Breast epithelium (tissue), 4 donors: ENCODE measurements around the gene SNX11. TPM values are rescaled to one million over a fixed set of nuclear protein-coding genes. Genes with fewer than 3 reads are reported as not detected.
"Not testable (repeated sequence)": the region's sequence is repeated elsewhere in the genome, so short reads cannot be mapped to it uniquely, and the experiment has no call there.

ENCODE experiments used
- DNase-seq, 2 donors: peaks; one replicate each; pipeline ENCODE4 v3.0.0-alpha.2; 2019; ENCODE audit warnings: low spot score in 2 of 2
- H3K27ac ChIP-seq, 2 donors: fragments of 200-600 bp; sonication (generic) in 1 of 2; one replicate each; pipeline ENCODE4 v1.5.1; 2016 to 2019; ENCODE audit warnings: mild to moderate bottlenecking in 1 of 2
- H3K27me3 ChIP-seq, 2 donors: fragments of 200-600 bp; sonication (generic) in 1 of 2; one replicate each; pipeline versions ENCODE4 v1.5.1 to v1.6.0; 2017 to 2019; ENCODE audit warnings: control low read depth in 1 of 2, mild to moderate bottlenecking in 1 of 2
- H3K36me3 ChIP-seq: fragments of 200-600 bp; one replicate; pipeline ENCODE4 v1.5.1; 2019
- H3K4me1 ChIP-seq, 2 donors: fragments of 200-600 bp; sonication (generic); one replicate each; pipeline ENCODE4 v1.5.1; 2016 to 2019; ENCODE audit warnings: control low read depth in 1 of 2
- H3K4me3 ChIP-seq, 3 donors: fragments of 200-600 bp; sonication (generic); 1 replicate in 2 of 3; 2 replicates in 1 of 3; pipeline ENCODE4 v1.5.1; 2016 to 2019; ENCODE audit warnings: mild to moderate bottlenecking in 3 of 3, moderate library complexity in 2 of 3
- H3K9me3 ChIP-seq, 2 donors: fragments of 200-600 bp; sonication (generic) in 1 of 2; one replicate each; pipeline ENCODE4 v1.5.1; 2016 to 2019; ENCODE audit warnings: control low read depth in 1 of 2
- POLR2A ChIP-seq: fragments of 450-650 bp; IDR thresholded peaks from one replicate; pipeline ENCODE4 v1.6.1; 2016; ENCODE audit warnings: antibody characterized with exemption, mild to moderate bottlenecking, moderate library complexity
- POLR2AphosphoS5 ChIP-seq, 3 donors: sonication (generic); formaldehyde crosslinking; IDR thresholded peaks; one replicate each; pipeline ENCODE4 v1.6.1; 2017; ENCODE audit warnings: antibody characterized with exemption in 3 of 3
- intact Hi-C: fragments of 100-400 bp; cut with DNase I; formaldehyde crosslinking; loops from one replicate; pipeline ENCODE4 v1.15.1; 2023; ENCODE audit warnings: low total_unique reads
- total RNA-seq, 3 donors: library from RNA; depleted of rRNA; stranded (reverse); fragments of >200 nt; gene quantifications; one replicate each; pipeline ENCODE4 v1.1.0, GENCODE V29; 2016
- TF ChIP-seq, protein P1 (sequence below), 3 donors: fragments of 450-650 bp; IDR thresholded peaks; one replicate each; pipeline ENCODE4 v1.5.1; 2016 to 2017; ENCODE audit warnings: antibody characterized with exemption in 3 of 3, mild to moderate bottlenecking in 3 of 3, moderate library complexity in 3 of 3

Gene SNX11
- total RNA-seq, 3 donors from 2014 or later: 13.4 to 19.7 (median 14.2) TPM

DNA sequence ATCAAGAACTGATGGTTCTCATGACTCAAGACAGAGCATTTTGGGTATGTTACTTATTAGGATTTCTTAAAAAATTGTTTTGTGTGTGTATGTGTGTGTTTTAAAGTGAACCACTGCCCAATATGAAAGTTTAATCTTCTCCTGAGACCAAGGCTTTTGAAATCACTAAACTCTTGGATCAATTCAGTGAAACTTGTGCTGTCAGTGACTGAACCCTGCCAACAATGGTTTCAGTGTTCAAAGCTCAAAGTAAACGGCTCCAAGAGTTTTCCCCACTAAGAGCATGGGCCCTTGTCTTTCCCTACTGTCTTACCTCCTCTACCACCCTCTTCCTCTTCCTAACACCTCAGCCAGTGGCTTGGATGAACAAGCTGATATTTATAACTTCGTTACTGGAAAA, 37.4 kb upstream of the SNX11 start:
- no peaks in the 10 kb centered on the region for H3K27me3 ChIP-seq
- TF ChIP-seq, protein P1, sequence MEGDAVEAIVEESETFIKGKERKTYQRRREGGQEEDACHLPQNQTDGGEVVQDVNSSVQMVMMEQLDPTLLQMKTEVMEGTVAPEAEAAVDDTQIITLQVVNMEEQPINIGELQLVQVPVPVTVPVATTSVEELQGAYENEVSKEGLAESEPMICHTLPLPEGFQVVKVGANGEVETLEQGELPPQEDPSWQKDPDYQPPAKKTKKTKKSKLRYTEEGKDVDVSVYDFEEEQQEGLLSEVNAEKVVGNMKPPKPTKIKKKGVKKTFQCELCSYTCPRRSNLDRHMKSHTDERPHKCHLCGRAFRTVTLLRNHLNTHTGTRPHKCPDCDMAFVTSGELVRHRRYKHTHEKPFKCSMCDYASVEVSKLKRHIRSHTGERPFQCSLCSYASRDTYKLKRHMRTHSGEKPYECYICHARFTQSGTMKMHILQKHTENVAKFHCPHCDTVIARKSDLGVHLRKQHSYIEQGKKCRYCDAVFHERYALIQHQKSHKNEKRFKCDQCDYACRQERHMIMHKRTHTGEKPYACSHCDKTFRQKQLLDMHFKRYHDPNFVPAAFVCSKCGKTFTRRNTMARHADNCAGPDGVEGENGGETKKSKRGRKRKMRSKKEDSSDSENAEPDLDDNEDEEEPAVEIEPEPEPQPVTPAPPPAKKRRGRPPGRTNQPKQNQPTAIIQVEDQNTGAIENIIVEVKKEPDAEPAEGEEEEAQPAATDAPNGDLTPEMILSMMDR (IDR thresholded peaks at IDR 0.05): no peak
- TF ChIP-seq POLR2A (no peak), POLR2AphosphoS5 (IDR thresholded peaks at IDR 0.05) (no peak)
- H3K27ac ChIP-seq: no peak overlapping the region
- peaks cover 0 to 10% of the 10 kb centered on the region in 2 donors for H3K4me1 ChIP-seq
- H3K36me3 ChIP-seq: no peaks in the 10 kb centered on the region
- H3K4me3 ChIP-seq: no peak overlapping the region
- intact Hi-C loops: no loop called here
- no peak for DNase-seq
- H3K9me3 ChIP-seq: no peaks in the 10 kb centered on the region

DNA sequence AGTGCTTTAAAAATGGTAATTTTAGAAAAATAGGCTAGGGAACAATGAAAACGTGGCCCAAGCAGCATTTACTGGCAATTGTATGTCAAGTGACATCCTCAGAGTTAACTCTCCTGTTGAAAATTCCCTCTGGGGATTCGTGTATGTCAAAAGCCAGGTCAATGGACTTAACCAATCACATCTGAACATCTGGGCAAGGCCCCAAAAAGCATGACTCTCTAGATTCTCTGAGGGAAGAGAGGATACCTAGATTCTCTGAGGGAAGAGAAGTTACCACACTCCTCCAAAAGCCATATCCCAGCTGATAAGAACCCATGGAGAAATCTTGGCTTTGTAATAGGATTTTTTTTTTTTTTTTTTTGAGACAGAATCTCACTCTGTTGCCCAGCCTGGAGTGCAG, 35.9 kb upstream of the SNX11 start:
- Histone ChIP-seq H3K27me3 (no peaks in the 10 kb centered on the region), H3K36me3 (no peaks in the 10 kb centered on the region), H3K27ac (no peak overlapping the region), H3K4me3 (no peak overlapping the region), H3K9me3 (no peaks in the 10 kb centered on the region), H3K4me1 (no peaks in the 10 kb centered on the region)
- TF ChIP-seq, protein P1 (IDR thresholded peaks at IDR 0.05): no peak
- intact Hi-C loops: no loop called here
- DNase-seq: no peak

DNA sequence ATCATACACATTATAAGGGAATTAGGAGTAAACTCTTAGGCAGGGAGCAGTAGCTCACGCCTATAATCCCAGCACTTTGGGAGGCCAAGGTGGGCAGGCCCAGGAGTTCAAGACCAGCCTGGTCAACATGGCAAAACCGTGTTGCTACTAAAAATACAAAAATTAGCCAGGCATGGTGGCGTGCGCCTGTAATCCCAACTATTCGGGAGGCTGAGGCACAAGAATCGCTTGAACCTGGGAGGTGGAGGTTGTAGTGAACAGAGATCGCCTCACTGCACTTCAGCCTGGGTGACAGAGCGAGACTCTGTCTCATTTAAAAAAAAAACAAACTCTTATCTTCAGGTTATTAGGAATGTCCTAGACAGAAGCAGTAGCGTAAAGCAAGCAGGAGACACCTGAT, 34.8 kb upstream of the SNX11 start:
- H3K27me3 ChIP-seq, H3K9me3 ChIP-seq, H3K36me3 ChIP-seq, H3K4me1 ChIP-seq, H3K4me3 ChIP-seq, H3K27ac ChIP-seq, intact Hi-C loops, DNase-seq: not testable (repeated sequence)

DNA sequence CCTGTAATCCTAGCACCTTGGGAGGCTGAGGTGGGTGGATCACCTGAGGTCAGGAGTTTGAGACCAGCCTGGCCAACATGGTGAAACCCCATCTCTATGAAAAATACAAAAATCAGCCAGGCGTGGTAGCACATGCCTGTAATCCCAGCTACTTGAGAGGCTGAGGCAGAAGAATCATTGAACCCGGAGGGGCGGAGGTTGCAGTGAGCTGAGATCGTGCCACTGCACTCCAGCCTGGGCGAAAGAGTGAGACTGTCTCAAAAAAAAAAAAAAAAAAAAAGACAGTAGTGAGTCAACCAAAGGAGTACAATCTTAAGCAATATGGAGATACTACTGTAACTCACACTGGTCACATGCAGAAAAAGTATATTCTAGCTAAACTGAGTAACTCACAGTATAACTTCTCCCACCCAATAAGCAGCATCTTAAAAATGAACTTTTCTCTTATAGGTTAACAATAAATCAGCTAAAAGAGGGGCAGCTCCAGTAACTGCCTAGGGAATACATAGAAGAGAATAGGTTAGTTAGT, 33.9 kb upstream of the SNX11 start:
- H3K27me3 ChIP-seq, H3K27ac ChIP-seq, intact Hi-C loops, H3K4me3 ChIP-seq, H3K9me3 ChIP-seq, H3K4me1 ChIP-seq, DNase-seq, H3K36me3 ChIP-seq: not testable (repeated sequence)

DNA sequence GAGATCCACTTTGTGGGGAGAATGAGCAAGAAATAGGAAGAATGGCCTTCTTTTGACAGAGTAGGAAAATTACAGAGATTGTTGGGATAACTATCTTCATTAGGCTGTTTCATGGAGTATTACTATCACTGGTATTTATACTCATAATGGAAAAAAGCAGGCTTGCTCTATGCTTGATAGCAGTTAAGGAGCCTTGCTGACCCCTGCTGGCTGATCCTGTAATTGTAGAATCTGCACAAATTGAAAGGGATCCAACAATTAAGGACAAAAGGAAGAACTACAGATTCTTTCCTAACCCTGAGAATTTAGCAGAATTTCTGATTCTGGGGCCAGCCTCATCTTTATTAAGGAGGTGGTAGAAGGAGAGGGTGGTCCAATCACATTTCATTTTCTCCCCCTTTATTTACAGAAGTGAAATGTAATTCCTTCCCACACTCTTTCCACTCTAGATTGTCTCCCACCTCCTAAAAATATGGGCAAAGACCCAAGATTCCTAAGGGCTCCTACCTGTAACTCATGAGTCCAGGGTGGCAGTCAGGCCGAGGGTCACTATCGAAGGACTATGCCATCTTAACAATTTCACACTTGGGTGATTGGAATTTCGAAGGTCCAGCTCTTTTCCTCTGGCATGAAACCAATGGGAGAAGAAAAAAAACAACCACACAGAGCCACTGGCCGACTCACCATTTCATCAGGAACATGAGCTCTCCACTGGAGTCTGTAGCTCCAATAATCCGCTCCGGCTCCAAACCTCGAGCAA, 33.1 kb upstream of the SNX11 start:
- no peaks in the 10 kb centered on the region for H3K9me3 ChIP-seq
- intact Hi-C loops: no loop called here
- no peak overlapping the region for H3K4me3 ChIP-seq
- H3K27ac ChIP-seq: no peak overlapping the region
- no peak for TF ChIP-seq POLR2AphosphoS5 (IDR thresholded peaks at IDR 0.05)
- TF ChIP-seq, protein P1 (IDR thresholded peaks at IDR 0.05): peak; percentile 51 to 90 (median 90)
- no peaks in the 10 kb centered on the region for H3K36me3 ChIP-seq
- no peaks in the 10 kb centered on the region for H3K27me3 ChIP-seq
- peak; percentile 63 to 77 for DNase-seq
- no peaks in the 10 kb centered on the region for H3K4me1 ChIP-seq

DNA sequence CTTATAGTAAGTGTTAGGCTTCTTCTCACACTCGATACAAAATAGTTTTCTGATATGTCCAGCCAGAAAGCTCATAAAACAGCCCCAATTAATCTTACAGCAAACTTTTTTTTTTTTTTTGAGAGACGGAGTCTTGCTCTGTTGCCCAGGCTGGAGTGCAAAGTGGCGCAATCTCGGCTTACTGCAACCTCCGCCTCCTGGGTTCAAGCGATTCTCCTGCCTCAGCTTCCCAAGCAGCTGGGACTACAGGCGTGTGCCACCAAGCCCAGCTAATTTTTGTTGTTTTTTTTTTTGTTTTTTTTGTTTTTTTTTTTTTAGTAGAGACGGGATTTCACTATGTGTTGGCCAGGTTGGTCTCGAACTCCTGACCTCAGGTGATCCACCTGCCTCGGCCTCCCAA, 30.4 kb upstream of the SNX11 start:
- H3K27me3 ChIP-seq, H3K36me3 ChIP-seq, H3K9me3 ChIP-seq, H3K27ac ChIP-seq, H3K4me1 ChIP-seq, H3K4me3 ChIP-seq, DNase-seq: not testable (repeated sequence)
- intact Hi-C loops: loop anchor here (2.0 kb wide), 1 partner anchor 58 kb away; no protein-coding TSS in a partner anchor

DNA sequence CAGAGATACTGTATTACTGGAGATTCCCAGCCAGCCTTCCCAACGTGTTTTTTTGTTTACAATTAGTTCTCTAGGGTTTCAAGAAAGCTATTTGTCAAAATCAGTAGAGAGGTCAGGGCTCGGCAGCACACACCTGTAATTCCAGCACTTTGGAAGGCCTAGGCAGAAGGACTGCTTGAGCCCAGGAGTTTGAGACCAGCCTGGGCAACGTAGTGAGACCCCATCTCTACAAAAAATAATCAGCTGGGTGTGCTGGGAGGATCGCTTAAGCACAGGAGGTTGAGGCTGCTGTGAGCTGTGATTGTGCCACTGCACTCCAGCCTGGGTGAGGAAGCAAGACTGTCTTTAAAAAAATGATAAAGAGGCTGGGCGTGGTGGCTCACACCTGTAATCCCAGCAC, 25.7 kb upstream of the SNX11 start:
- no peaks in the 10 kb centered on the region for H3K27me3 ChIP-seq
- H3K36me3 ChIP-seq: no peaks in the 10 kb centered on the region
- TF ChIP-seq POLR2AphosphoS5 (IDR thresholded peaks at IDR 0.05) (no peak), POLR2A (no peak)
- TF ChIP-seq, protein P1 (IDR thresholded peaks at IDR 0.05): no peak
- H3K4me1 ChIP-seq: no peaks in the 10 kb centered on the region
- DNase-seq: no peak
- no peaks in the 10 kb centered on the region for H3K9me3 ChIP-seq
- H3K4me3 ChIP-seq: no peak overlapping the region
- intact Hi-C loops: no loop called here
- no peak overlapping the region for H3K27ac ChIP-seq
